GM12878 (cell line): ENCODE results near the gene CDC42SE2.

Experiments
- CREB1 ChIP-seq: IDR thresholded peaks from 2 replicates; pipeline ENCODE4 v1.6.1; 2012; ENCODE audit warnings: low read depth, mild to moderate bottlenecking, inconsistent platforms
- ESRRA ChIP-seq: IDR thresholded peaks from 2 replicates; pipeline ENCODE4 v1.6.1; 2012; ENCODE audit warnings: mild to moderate bottlenecking, low read length, improper control_type of control experiment
- NRF1 ChIP-seq: conservative IDR thresholded peaks from 2 replicates; pipeline ENCODE4 v1.6.1; 2011; ENCODE audit warnings: mild to moderate bottlenecking, low read depth, low read length, improper control_type of control experiment
- POLR2A ChIP-seq: IDR thresholded peaks from 2 replicates; pipeline ENCODE4 v1.6.1; 2011; ENCODE audit warnings: low read depth, mild to moderate bottlenecking, low read length
- TF ChIP-seq, protein P1 (sequence below), 3 experiments: IDR thresholded peaks in 2 of 3; conservative IDR thresholded peaks in 1 of 3; 2 replicates each; pipeline ENCODE4 v1.5.1; 2011; ENCODE audit warnings: low read depth in 3 of 3, low read length in 3 of 3, mild to moderate bottlenecking in 3 of 3, control low read depth in 2 of 3, moderate library complexity in 2 of 3, inconsistent platforms in 1 of 3, mixed read lengths in 1 of 3; ENCODE audit not compliant: control insufficient read depth in 2 of 3, insufficient read depth in 1 of 3; ENCODE audit errors: extremely low read depth in 1 of 3
- TF ChIP-seq, protein P2 (sequence below): IDR thresholded peaks from 2 replicates; pipeline ENCODE4 v1.6.1; 2011; ENCODE audit warnings: borderline replicate concordance, low read depth, mild to moderate bottlenecking, moderate library complexity, low read length; ENCODE audit not compliant: insufficient read depth, poor library complexity, severe bottlenecking
- TF ChIP-seq, protein P3 (sequence below): IDR thresholded peaks from 2 replicates; pipeline ENCODE4 v1.6.1; 2012; ENCODE audit warnings: low read depth, low read length, improper control_type of control experiment
- TF ChIP-seq, protein P4 (sequence below): IDR thresholded peaks from 2 replicates; pipeline ENCODE4 v1.6.1; 2012; ENCODE audit warnings: mild to moderate bottlenecking, low read depth, low read length

DNA sequence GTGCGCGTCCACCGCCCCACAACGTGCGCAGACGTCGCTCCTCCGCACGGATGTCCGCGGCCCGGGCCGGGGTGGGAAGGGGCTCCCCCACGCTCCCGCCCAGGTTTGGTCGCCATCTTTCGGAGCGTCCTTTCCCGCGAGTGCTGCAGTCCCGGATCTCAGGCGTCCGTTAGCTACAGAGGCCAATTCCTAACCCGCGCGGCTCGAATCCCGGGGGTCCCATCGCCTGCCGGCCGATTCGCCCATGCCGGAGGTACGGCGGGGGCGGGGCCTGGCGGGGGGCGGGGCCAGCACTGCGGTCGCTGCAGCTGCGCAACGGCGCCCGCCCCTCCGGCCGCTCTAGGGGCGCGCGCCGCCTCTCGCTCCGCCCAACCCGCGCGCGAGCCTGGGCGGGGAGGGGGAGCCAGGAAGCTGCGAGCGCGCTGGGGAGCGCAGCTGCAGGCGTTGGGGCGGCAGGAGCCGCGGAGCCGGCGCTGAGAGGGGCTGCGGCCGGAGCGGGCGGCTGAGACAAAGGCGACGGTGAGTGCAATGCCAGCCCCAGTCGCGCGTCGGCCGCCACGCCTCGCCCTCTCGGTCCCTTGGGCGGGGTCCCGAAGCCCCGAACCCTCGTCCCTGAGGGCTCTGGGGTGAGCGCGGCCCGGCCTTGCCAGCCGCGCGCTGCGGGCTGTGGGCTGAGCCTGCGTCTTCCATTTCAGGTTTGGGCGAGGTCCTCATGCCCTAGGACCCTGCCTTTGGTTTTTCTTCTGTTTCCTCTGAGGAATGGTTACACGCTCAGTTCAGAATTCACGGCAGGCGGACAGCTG is at the start of gene CDC42SE2:
- TF ChIP-seq ESRRA = no peak
- TF ChIP-seq, protein P1, sequence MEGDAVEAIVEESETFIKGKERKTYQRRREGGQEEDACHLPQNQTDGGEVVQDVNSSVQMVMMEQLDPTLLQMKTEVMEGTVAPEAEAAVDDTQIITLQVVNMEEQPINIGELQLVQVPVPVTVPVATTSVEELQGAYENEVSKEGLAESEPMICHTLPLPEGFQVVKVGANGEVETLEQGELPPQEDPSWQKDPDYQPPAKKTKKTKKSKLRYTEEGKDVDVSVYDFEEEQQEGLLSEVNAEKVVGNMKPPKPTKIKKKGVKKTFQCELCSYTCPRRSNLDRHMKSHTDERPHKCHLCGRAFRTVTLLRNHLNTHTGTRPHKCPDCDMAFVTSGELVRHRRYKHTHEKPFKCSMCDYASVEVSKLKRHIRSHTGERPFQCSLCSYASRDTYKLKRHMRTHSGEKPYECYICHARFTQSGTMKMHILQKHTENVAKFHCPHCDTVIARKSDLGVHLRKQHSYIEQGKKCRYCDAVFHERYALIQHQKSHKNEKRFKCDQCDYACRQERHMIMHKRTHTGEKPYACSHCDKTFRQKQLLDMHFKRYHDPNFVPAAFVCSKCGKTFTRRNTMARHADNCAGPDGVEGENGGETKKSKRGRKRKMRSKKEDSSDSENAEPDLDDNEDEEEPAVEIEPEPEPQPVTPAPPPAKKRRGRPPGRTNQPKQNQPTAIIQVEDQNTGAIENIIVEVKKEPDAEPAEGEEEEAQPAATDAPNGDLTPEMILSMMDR (IDR thresholded peaks at IDR 0.05 in 2 of 3, conservative IDR thresholded peaks at IDR 0.05 in 1 of 3; ENCODE audit: control insufficient read depth in 2 of 3, extremely low read depth in 1 of 3, insufficient read depth in 1 of 3, low read depth in 3 of 3, low read length in 3 of 3) = no peak
- TF ChIP-seq POLR2A = peak; percentile 98
- TF ChIP-seq, protein P2, sequence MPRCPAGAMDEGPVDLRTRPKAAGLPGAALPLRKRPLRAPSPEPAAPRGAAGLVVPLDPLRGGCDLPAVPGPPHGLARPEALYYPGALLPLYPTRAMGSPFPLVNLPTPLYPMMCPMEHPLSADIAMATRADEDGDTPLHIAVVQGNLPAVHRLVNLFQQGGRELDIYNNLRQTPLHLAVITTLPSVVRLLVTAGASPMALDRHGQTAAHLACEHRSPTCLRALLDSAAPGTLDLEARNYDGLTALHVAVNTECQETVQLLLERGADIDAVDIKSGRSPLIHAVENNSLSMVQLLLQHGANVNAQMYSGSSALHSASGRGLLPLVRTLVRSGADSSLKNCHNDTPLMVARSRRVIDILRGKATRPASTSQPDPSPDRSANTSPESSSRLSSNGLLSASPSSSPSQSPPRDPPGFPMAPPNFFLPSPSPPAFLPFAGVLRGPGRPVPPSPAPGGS = peak; percentile 87
- TF ChIP-seq, protein P3, sequence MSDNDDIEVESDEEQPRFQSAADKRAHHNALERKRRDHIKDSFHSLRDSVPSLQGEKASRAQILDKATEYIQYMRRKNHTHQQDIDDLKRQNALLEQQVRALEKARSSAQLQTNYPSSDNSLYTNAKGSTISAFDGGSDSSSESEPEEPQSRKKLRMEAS = no peak
- peak; percentile 53 for TF ChIP-seq NRF1
- TF ChIP-seq, protein P4, sequence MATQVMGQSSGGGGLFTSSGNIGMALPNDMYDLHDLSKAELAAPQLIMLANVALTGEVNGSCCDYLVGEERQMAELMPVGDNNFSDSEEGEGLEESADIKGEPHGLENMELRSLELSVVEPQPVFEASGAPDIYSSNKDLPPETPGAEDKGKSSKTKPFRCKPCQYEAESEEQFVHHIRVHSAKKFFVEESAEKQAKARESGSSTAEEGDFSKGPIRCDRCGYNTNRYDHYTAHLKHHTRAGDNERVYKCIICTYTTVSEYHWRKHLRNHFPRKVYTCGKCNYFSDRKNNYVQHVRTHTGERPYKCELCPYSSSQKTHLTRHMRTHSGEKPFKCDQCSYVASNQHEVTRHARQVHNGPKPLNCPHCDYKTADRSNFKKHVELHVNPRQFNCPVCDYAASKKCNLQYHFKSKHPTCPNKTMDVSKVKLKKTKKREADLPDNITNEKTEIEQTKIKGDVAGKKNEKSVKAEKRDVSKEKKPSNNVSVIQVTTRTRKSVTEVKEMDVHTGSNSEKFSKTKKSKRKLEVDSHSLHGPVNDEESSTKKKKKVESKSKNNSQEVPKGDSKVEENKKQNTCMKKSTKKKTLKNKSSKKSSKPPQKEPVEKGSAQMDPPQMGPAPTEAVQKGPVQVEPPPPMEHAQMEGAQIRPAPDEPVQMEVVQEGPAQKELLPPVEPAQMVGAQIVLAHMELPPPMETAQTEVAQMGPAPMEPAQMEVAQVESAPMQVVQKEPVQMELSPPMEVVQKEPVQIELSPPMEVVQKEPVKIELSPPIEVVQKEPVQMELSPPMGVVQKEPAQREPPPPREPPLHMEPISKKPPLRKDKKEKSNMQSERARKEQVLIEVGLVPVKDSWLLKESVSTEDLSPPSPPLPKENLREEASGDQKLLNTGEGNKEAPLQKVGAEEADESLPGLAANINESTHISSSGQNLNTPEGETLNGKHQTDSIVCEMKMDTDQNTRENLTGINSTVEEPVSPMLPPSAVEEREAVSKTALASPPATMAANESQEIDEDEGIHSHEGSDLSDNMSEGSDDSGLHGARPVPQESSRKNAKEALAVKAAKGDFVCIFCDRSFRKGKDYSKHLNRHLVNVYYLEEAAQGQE = no peak
- no peak for TF ChIP-seq CREB1
